ENCODE results near the gene SDC1. TPM values are rescaled to one million over a fixed set of nuclear protein-coding genes. Genes with fewer than 3 reads are reported as not detected.

SDC1 gene
- total RNA-seq, 1 donor from 2014 or later: 11.1 TPM

- no peak for TF ChIP-seq CTCF (IDR thresholded peaks at IDR 0.05)
- Mint-ChIP-seq H3K4me3 (ENCODE audit: unreplicated experiment) (no peak overlapping the region), H3K27ac (ENCODE audit: unreplicated experiment) (peak overlapping the region; percentile 69), H3K4me1 (ENCODE audit: unreplicated experiment) (peaks cover 41% of the 10 kb centered on the region), H3K27me3 (ENCODE audit: unreplicated experiment) (no peaks in the 10 kb centered on the region), H3K9me3 (ENCODE audit: unreplicated experiment) (no peaks in the 10 kb centered on the region), H3K36me3 (ENCODE audit: unreplicated experiment) (no peaks in the 10 kb centered on the region)
- DNase-seq (ENCODE audit: extremely low spot score, unreplicated experiment): no peak
Observed at GRCh38 chr2:20185176-20186022, 39.5 kb downstream of the SDC1 start.

DNA sequence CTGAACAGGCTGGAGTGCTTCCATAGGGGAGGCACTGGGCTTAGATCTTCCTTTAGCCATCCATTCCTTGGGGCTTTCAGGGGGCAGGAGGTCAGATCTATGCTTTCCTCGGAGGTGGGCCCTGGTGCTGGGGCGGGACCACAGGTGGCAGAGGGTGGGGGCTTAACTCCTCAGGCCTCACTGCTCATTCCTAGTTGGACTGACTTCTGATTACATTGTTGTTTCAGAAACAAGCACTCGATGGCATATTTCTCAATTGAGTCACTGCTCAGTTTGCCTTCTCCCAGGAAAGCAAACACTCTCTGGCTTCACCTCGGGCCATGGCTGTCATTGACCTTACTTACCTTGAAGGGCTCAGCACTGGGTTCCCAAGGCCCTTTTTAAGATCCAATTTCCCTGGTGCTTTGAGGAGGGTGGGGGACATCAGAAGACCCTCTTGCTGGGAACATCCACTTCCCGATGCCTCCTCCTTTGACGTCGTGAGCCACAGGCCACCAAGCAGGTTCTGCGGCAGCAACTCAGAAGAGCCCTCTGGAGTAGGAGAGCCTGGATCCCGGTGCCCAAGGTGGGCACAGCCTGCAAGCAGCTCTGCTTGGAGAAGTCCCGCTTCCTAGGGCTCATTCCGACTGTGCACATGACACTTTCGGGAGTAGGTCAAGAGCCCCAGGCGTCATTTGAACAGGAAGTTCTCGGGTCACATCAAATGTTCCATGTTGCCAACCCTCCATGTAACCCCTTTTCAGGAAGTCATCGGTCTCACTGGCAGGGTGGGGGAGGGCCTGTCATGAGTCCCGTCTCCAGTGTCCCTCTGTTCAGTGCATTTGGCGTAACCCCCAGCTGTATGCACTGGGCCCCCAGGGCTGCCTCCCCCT lies 40.6 kb downstream of the SDC1 start:
- no peaks in the 10 kb centered on the region for H3K9me3 Mint-ChIP-seq (ENCODE audit: unreplicated experiment)
- peaks cover 41% of the 10 kb centered on the region for H3K4me1 Mint-ChIP-seq (ENCODE audit: unreplicated experiment)
- no peak overlapping the region for H3K4me3 Mint-ChIP-seq (ENCODE audit: unreplicated experiment)
- peak overlapping the region; percentile 69 for H3K27ac Mint-ChIP-seq (ENCODE audit: unreplicated experiment)
- DNase-seq (ENCODE audit: extremely low spot score, unreplicated experiment): no peak
- H3K36me3 Mint-ChIP-seq (ENCODE audit: unreplicated experiment): no peaks in the 10 kb centered on the region
- no peak for TF ChIP-seq CTCF (IDR thresholded peaks at IDR 0.05)
- no peaks in the 10 kb centered on the region for H3K27me3 Mint-ChIP-seq (ENCODE audit: unreplicated experiment)

DNA sequence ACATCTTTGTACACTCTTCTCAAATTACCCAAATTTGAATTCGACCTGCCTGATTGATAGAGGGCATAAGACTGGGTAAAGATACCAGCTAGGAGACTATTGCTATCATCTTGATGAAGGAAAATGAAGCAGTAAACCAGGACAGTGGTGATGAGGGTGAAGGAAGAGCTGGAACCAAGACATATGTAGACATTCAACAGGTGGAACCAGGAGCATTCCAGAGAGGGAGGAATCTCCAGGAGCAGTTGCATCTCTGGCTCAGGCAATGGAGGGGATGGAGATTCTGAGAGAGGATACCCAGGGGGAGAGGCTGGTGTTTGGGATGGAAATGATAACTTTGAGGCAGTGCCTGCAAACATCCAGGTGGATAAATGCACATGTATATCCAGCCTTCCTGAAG lies 41.6 kb downstream of the SDC1 start:
- H3K4me3 Mint-ChIP-seq (ENCODE audit: unreplicated experiment): no peak overlapping the region
- no peaks in the 10 kb centered on the region for H3K27me3 Mint-ChIP-seq (ENCODE audit: unreplicated experiment)
- H3K36me3 Mint-ChIP-seq (ENCODE audit: unreplicated experiment): no peaks in the 10 kb centered on the region
- TF ChIP-seq CTCF (IDR thresholded peaks at IDR 0.05): no peak
- no peak overlapping the region for H3K27ac Mint-ChIP-seq (ENCODE audit: unreplicated experiment)
- peaks cover 35% of the 10 kb centered on the region for H3K4me1 Mint-ChIP-seq (ENCODE audit: unreplicated experiment)
- no peaks in the 10 kb centered on the region for H3K9me3 Mint-ChIP-seq (ENCODE audit: unreplicated experiment)
- no peak for DNase-seq (ENCODE audit: extremely low spot score, unreplicated experiment)

DNA sequence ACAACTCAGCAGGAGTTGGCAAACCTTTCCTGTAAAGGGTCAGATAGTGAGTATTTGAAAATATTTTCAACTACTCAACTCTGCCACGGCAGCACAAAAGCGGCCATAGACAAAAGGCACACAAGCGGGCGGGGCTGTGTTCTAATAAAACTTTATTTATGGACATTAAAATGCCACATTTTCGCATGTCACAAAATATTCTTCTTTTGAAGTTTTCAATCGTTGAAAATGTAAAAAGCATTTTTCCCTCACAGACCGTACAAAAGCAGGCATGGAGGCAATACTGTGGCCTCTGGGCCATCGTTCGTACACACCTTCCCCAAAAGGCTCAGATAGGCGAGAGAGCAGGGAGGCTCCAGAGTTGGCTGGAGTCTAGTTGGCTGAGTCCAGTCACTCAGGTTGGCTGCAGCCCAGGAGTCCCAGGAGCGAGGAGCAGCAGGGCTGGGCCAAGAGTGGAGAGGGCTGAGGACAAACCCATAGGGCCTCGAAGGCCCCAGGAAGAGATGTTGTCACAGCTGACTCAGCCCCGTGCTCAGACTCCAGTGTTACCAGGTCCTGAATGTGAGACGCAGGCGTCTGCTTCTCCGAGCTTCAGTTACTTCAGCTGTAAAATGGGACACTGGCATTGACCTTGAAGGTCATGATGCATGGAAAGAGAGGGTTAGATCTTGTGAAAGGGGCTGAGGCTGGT lies 42.5 kb downstream of the SDC1 start:
- no peak for TF ChIP-seq CTCF (IDR thresholded peaks at IDR 0.05)
- Mint-ChIP-seq H3K36me3 (ENCODE audit: unreplicated experiment) (no peaks in the 10 kb centered on the region), H3K4me3 (ENCODE audit: unreplicated experiment) (no peak overlapping the region), H3K9me3 (ENCODE audit: unreplicated experiment) (no peaks in the 10 kb centered on the region), H3K27ac (ENCODE audit: unreplicated experiment) (no peak overlapping the region), H3K4me1 (ENCODE audit: unreplicated experiment) (peaks cover 34% of the 10 kb centered on the region), H3K27me3 (ENCODE audit: unreplicated experiment) (no peaks in the 10 kb centered on the region)
- no peak for DNase-seq (ENCODE audit: extremely low spot score, unreplicated experiment)
